Osteoblast (primary cell): ENCODE data around the gene ZFHX3. TPM values are rescaled to one million over a fixed set of nuclear protein-coding genes. Genes with fewer than 3 reads are reported as not detected.

Source experiments
- DNase-seq: peaks from one replicate; pipeline ENCODE4 v3.0.0; 2011; ENCODE audit warnings: low spot score, mixed read lengths; ENCODE audit not compliant: insufficient read length; ENCODE audit errors: missing footprints
- H2AFZ ChIP-seq: 2 replicates; pipeline ENCODE4 v1.6.0; 2011; ENCODE audit warnings: mild to moderate bottlenecking, low read length
- H3K27ac ChIP-seq: 2 replicates; pipeline ENCODE4 v1.5.1; 2011; ENCODE audit warnings: mild to moderate bottlenecking, low read depth, low read length, moderate library complexity
- H3K27me3 ChIP-seq: 2 replicates; pipeline ENCODE4 v1.6.0; 2012; ENCODE audit warnings: mild to moderate bottlenecking, control low read depth, inconsistent platforms, low read length, moderate library complexity; ENCODE audit not compliant: insufficient read depth
- H3K36me3 ChIP-seq: 2 replicates; pipeline ENCODE4 v1.5.1; 2011; ENCODE audit warnings: mild to moderate bottlenecking, low read length, control low read depth, moderate library complexity; ENCODE audit not compliant: insufficient read depth
- H3K4me1 ChIP-seq: 2 replicates; pipeline ENCODE4 v1.5.1; 2011; ENCODE audit warnings: mild to moderate bottlenecking, low read length, control low read depth, moderate library complexity; ENCODE audit not compliant: insufficient read depth
- H3K4me2 ChIP-seq: 2 replicates; pipeline ENCODE4 v1.6.0; 2011; ENCODE audit warnings: mild to moderate bottlenecking, low read length; ENCODE audit not compliant: insufficient read depth
- H3K4me3 ChIP-seq: fragments of 200-600 bp; sonication (generic); 3 replicates; pipeline ENCODE4 v1.5.1; 2012; ENCODE audit warnings: mild to moderate bottlenecking, low read length, inconsistent platforms; ENCODE audit not compliant: insufficient read depth
- H3K79me2 ChIP-seq: 2 replicates; pipeline ENCODE4 v1.6.0; 2012; ENCODE audit warnings: mild to moderate bottlenecking, low read length, control low read depth, inconsistent platforms; ENCODE audit not compliant: insufficient read depth
- H3K9me3 ChIP-seq: 2 replicates; pipeline ENCODE4 v1.5.1; 2011; ENCODE audit warnings: low read depth, low read length, control low read depth
- H4K20me1 ChIP-seq: 2 replicates; pipeline ENCODE4 v1.6.0; 2012; ENCODE audit warnings: mild to moderate bottlenecking, low read length, control low read depth; ENCODE audit not compliant: insufficient read depth
- CTCF ChIP-seq: IDR thresholded peaks from 2 replicates; pipeline ENCODE4 v1.5.1; 2011; ENCODE audit warnings: mild to moderate bottlenecking, low read depth, low read length, moderate library complexity; ENCODE audit errors: extremely low read depth
- total RNA-seq: library from RNA; depleted of rRNA; stranded (reverse); fragments of >200 nt; gene quantifications from 2 replicates; pipeline ENCODE4 v1.2.3, GENCODE V29; 2012

The ZFHX3 gene
- total RNA-seq, 1 donor, result 14.5 TPM

GRCh38 chr16:72786606-72787005 is 261.3 kb downstream of the ZFHX3 start:
- Histone ChIP-seq H3K4me3 (peak overlapping the region; percentile 59), H3K9me3 (no peaks in the 10 kb centered on the region), H3K36me3 (peaks cover 13% of the 10 kb centered on the region), H3K79me2 (peaks cover 35% of the 10 kb centered on the region), H3K27me3 (no peaks in the 10 kb centered on the region), H2AFZ (no peak overlapping the region), H4K20me1 (no peaks in the 10 kb centered on the region), H3K27ac (peak overlapping the region; percentile 98), H3K4me2 (peak overlapping the region; percentile 92), H3K4me1 (peaks cover 30% of the 10 kb centered on the region)
- DNase-seq, result peak; percentile 15
- no peak for TF ChIP-seq CTCF

DNA sequence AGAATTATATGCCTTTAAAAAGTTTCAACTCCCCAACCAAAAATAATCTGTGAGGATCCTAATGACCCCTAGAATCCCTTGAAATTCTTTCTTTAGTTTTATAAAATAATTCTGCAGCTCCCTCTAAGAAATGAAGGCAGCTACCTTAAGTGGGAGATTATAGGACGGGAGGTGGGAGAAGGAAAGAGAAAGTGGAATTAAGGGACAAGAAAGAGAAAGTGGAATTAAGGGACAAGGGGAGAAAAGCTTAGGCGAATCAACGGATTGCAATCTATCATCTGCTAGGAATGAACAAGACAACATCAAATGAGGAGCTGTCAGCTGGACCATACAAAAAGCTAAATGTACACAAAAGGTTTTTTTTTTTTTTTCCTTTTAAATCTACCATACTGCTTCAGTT is 262.0 kb downstream of the ZFHX3 start:
- no peak for TF ChIP-seq CTCF
- H3K9me3 ChIP-seq, result no peaks in the 10 kb centered on the region
- peak overlapping the region; percentile 64 for H3K4me3 ChIP-seq
- peaks cover 30% of the 10 kb centered on the region for H3K4me1 ChIP-seq
- H3K36me3 ChIP-seq, result peaks cover 8% of the 10 kb centered on the region
- H4K20me1 ChIP-seq, result no peaks in the 10 kb centered on the region
- H3K27ac ChIP-seq, result peak overlapping the region; percentile 98
- H2AFZ ChIP-seq, result no peak overlapping the region
- peak overlapping the region; percentile 92 for H3K4me2 ChIP-seq
- no peaks in the 10 kb centered on the region for H3K27me3 ChIP-seq
- DNase-seq, result peak; percentile 58
- H3K79me2 ChIP-seq, result peaks cover 35% of the 10 kb centered on the region

DNA sequence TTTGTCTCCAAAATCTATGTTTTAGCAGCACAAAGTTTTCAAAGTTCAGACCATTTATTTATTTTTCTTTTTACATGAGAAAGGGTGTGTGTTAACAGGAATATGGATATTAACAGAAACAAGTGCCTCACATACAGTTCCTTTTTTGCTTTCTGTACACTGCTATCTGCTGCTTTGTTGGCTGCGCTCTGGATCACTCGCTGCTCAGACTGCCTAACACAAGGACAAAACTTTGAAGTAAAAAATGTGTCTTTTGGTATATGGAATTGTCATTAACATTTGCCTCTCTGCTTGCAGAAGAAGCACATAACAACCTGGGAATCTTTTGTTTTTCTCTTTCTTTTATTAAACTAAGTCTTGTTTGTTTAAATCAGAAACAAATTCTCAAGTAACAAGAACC is 262.8 kb downstream of the ZFHX3 start:
- Histone ChIP-seq H3K27me3 (no peaks in the 10 kb centered on the region), H3K27ac (peak overlapping the region; percentile 98), H3K36me3 (peaks cover under 1% of the 10 kb centered on the region), H2AFZ (no peak overlapping the region), H3K4me3 (peak overlapping the region; percentile 64), H3K4me1 (peaks cover 30% of the 10 kb centered on the region), H3K79me2 (peaks cover 35% of the 10 kb centered on the region), H4K20me1 (no peaks in the 10 kb centered on the region), H3K4me2 (peak overlapping the region; percentile 92), H3K9me3 (no peaks in the 10 kb centered on the region)
- DNase-seq, result peak; percentile 62
- no peak for TF ChIP-seq CTCF

- DNase-seq, result peak; percentile 58
Observed at GRCh38 chr16:72783716-72784318, 264.1 kb downstream of the ZFHX3 start.

More at GRCh38 chr16:72783716-72784318, 264.1 kb downstream of the ZFHX3 start:
- Histone ChIP-seq H3K27me3 (no peaks in the 10 kb centered on the region), H4K20me1 (no peaks in the 10 kb centered on the region), H2AFZ (no peak overlapping the region), H3K4me3 (no peak overlapping the region), H3K9me3 (no peaks in the 10 kb centered on the region), H3K36me3 (no peaks in the 10 kb centered on the region), H3K4me2 (peak overlapping the region; percentile 44), H3K79me2 (peaks cover 26% of the 10 kb centered on the region), H3K4me1 (peaks cover 30% of the 10 kb centered on the region), H3K27ac (peak overlapping the region; percentile 10)
- TF ChIP-seq CTCF, result no peak
